ENCODE measurements around the gene ATR. TPM values are rescaled to one million over a fixed set of nuclear protein-coding genes. Genes with fewer than 3 reads are reported as not detected.

The ATR gene
- total and polyA plus RNA-seq, 3 donors from 2014 or later, result 21.8 to 42.8 (median 34.9) TPM

Small RNAs within 50 kb of the gene (small RNA-seq; reads per million reads assigned to genes)
- gene RNA5SP143 (0.18 to 0.19 reads per million in 2 donors), gene RNU1-100P (0 reads per million in 2 donors), gene RNU6-1294P (0 reads per million in 2 donors)

Other genes with a start within 250 kb of the ATR start
- gene XRN1, start 130.7 kb downstream of the ATR start, total RNA-seq, result 10 to 100 TPM; 39.8 to 47.2 TPM
- gene XRN1, start 130.7 kb downstream of the ATR start, polyA plus RNA-seq (ENCODE audit: insufficient read depth, low read depth, low replicate concordance), result 18.2 TPM
- 10 to 100 TPM in 1 of 2 donors, 1 to 10 TPM in 1; 5.1 to 10.6 TPM for gene PLS1, start 17.7 kb upstream of the ATR start, total RNA-seq
- gene PLS1, start 17.7 kb upstream of the ATR start, polyA plus RNA-seq (ENCODE audit: insufficient read depth, low read depth, low replicate concordance), result 10.8 TPM
- 10 to 100 TPM; 23.1 to 24.8 TPM for gene TRPC1, start 145.3 kb upstream of the ATR start, total RNA-seq
- gene TRPC1, start 145.3 kb upstream of the ATR start, polyA plus RNA-seq (ENCODE audit: insufficient read depth, low read depth, low replicate concordance), result 9.2 TPM

Measured in testis (tissue), 3 donors.